SH-SY5Y (cell line): ENCODE data around the gene SPDYE6.

Source experiments
- GATA2 ChIP-seq: IDR thresholded peaks from 2 replicates; pipeline ENCODE4 v1.6.1; 2011; ENCODE audit warnings: mild to moderate bottlenecking, low read depth, low read length
- GATA3 ChIP-seq: IDR thresholded peaks from 2 replicates; pipeline ENCODE4 v1.6.1; 2011; ENCODE audit warnings: low read depth, mild to moderate bottlenecking, low read length, moderate library complexity

GRCh38 chr7:102389810-102390209 lies 33.6 kb upstream of the SPDYE6 start:
- TF ChIP-seq GATA2, result no peak
- no peak for TF ChIP-seq GATA3
